Measurements from ENCODE around the gene JAG1.

The JAG1 gene

DNA sequence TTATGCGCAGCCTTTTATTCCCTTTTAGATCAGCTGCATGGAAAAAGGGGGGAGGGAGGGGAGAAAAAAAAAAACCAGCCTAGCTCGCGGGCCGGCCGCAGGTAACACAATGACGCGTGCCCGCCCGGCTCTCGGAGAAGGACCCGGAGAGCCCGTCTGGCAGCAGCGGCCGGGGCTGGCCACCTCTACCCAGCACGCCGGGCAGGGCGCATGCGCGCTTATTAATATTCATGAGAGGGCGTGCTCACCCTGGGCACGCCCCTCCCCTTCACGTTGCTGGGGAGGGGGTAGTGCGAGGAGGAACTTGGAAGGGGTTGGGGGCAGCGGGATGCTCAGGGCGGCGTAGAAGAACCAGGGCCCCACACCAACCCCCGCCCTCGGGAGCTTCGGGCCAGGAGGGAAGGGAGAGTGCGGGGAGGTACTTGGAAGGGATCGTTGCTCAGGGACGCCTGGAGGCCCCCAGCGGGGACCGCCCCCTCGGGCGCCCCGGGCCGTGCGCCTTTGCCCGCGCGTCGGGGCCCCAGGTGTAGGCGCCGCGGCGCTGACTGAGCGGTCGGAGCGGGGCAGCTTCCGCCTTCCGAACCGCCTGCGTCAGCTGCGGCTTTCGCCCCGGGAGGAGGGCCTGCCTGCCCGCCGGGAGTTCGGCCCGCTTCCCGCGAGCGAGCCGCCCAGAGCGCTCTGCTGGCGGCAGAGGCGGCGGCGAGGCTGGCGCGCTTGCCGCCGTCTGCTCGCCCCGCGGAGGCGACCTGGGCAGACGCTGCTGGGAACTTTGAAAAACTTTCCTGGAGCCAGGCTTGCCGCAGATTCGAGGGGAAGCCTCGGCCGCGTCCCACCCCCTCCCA lies at the start of gene JAG1:
Gene JAG1, minus strand, starts transcription at position 158 of the 842 bp plus-strand sequence. CDS start 469 bp downstream, outside the sequence.
- peak; percentile 88 for DNase-seq

DNA sequence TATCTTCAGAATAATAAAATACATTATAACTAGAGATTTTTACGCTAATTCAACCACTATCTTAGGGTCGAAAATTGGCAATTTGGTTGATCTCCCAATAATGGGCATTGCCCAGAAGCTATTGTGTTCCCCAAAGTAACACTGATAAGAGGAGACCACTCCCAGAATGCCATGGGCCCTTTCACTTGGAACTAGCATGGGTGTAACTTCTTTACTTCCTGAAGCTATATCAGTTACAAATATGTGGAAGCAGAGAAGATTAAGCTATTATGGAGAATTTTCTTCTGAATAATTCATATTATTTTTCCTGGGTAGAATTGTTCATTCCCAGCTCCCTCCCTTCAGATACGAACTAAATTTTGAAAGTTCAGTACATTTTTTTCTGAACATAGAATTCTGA lies 48.2 kb upstream of the JAG1 start:
- no peak for DNase-seq

DNA sequence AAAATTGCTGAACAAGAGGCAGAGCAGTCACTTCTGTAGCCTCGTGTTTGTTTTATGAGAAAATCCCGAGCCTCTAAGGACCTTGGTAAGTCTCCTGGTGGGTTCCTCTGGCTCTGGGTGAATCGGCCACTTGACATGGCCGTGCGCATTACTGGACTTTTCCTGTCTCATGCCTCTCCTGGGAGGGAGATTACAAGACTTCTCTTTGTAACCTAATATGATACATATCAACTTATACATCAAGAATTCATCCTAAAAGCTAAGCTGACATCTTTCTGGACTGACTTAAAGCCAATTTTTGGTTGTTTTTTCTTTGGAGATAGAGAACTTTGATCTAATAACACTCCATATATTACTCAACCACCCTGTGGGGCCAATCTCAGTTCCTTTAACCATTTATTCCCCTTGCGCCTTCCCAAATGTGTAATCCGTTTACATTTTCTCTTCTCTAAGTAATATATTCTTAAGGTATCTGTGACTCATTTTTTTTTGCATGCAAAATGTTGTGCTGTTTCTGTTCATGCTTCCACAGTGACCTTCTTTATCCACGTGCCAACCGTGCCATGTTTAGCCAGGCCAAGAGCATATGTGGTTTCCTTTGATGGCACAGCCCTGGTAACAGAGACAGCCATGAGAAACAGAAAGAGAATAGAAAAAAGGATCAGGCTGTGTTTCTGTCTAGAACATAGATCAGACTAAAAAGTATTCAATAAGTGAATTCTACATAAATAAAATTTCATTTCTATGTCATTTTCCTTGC lies 47.5 kb upstream of the JAG1 start:
- no peak for DNase-seq

DNA sequence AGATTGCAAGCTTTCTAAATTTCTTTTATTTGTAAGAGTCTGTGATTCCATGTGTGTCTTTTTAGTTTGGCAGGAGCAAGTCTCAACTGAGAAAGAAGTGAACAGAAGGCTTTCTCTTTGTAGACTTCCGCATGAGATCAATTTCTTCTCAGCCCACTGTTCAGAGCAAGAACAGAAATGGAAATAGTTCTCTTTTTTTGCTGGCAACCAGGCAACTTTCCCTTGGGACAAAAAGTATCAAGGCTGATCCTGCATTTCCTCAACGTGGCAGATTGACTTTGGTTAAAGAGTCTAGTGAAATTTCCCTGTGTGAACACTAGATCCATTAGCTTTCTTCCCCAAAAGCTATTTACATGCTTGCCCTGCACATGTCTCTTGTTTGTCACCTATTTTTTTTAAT lies 46.8 kb upstream of the JAG1 start:
- no peak for DNase-seq

DNA sequence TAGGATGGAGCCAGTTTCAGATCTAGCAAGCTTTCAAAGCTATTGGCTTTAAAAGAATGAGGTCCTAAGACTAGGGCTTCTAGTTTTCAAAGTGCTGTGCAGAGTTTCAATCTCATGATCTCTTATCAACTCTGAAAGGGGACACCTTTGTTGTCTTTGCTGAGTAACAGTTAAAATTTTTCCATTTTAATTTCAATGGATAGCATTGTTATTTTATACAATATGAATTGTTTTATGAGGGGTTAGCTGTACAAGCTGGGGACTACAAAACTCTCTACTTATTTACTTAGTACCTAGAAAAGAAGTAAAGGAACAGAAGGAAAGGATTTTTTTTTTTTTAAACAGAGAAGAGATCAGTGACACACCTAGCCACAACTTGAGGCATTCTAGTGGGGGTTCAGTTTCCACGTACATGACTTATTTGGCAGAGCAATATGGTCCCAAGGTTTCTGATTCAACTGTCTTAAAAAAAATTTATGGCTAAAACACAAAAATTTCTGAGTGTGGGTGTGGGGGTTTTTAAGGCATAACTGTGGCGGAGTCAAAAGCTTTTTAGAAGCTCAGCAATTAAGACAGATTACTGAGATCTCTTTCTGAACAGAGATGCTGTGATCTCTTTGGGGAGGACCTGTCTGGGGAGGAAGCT lies 46.1 kb upstream of the JAG1 start:
- no peak for DNase-seq

DNA sequence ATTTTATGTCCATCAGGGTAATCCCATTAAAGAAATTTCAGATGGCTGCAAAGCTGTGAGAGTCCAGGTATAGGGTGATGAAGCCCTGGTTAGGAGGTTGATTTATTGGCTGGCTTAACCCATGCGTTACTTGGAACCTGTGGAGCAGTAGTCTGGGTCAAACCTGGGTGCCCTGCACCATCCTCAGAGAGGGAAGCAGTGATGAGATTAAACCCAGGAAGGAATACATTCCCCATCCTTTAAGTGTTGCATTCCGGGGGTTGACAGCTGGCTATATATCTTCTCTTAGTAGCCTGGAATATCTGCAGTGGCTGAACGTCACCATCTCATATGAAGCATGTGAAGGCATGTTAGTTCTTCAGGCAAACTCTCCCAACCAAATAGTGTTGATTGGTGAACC lies 44.9 kb upstream of the JAG1 start:
- DNase-seq, result no peak

DNA sequence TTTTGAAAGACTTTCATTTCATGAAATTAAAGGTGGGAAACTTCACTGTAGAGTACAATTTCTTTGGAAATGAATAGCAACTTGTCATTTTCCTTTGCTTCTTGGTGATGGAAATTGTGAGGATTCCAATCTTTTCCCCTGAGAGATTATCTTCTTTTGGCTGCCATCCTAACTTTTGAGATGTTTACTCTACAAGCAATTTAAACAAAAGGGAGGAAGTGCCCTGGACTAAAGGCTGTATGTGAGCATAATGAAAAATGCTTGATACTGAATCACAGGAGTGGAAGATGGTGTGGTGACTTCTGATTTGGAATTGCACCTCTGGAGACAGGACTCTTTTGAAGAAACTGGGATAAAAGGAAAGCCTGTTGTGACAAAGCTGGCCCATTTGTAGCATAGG lies 43.1 kb upstream of the JAG1 start:
- no peak for DNase-seq

DNA sequence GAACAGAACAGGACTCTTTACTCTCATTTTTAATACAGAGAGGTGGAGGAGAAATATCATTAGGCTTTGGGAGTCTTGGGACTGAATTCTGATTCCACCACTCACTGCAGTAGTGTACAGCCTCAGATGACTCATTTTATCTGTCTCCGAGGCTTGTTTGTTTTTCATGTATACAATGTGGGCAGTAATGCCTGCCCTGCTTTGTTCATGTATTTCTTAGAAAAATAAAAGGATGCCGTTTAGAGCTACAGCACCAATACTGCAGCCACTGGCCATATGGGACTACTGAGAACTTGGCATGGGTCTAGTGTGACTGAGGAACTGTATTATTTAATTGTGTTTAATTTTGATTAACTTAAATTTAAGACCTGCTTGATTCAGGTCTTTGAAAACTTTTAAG lies 41.2 kb upstream of the JAG1 start:
- DNase-seq, result no peak

DNA sequence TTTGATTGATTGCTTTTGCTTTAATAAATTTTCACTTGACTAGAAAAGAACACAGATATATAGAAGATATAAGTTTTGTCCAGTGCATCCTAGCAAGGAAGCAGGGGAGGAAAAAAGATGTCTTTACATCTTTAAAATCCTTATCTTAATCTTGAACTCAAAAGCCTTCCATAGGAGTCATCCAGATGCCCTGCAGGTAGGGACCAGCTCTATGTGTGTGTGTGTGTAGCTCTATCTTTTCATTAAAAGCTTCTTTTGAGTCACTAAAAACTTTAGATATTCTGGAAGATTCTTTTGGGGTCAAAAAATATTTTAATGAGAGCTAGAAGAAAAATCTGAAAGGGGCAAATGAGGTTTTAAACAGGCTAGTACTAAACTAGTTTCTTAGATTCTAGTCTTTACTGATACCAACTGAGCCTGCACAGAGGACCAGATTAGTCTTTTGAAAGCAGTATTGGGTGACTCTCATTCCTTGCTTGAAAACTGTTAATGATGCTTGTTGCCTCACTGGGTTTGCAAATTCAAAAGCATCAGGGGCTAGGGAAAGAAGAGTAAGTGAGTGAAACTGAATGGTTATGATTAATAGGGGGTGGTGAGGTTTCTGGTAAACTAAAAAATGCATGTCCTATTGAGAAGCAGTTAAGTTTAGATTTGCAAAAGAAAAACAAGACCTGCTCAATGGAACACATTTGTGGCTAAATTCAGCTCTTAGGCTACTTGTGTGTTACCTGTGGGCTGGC lies 40.6 kb upstream of the JAG1 start:
- DNase-seq, result no peak

DNA sequence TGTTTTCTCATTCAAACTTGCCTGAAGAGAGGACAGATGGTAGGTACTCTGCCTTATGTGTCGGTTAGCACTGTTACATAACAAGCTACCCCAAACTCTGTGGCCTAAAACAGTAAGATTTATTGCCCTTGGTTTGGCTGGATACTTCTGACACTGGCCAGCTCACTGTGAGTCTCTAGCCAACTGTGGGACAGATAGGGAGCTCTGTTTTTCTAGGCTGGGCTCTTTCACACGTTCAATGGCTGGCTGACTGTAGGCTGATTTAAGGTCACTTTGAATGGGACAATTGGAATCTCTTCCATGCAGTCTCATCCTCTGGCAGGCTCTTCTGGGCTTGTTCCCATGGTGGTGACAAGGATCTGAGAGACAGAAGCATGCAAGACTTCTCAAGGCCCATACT lies 39.4 kb upstream of the JAG1 start:
- DNase-seq, result no peak

DNA sequence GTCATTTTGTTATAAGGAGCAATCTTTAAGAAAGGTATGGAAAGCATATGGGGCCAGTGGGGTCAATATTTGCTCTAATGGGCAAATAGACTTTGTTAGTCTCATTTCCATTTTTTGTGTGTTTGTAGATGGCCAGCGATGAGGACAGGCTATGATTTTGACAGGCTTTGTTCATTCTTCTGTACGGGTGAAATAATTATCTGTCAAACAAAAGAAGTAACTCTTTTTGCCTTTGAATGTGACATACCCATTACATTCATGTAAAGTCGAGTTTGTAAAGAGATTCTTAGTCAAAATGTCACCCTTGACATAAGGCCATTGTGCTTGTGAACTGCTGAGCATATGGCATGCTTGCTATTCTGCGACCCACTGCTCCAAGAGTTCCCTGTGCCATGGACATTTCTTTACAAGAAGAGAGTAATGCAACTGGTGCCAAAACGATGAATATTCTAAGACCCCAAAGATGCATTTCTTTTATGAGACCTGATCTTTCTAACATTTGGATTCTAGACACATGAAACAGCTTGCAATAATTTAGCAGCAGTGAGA lies 38.2 kb upstream of the JAG1 start:
- no peak for DNase-seq

DNA sequence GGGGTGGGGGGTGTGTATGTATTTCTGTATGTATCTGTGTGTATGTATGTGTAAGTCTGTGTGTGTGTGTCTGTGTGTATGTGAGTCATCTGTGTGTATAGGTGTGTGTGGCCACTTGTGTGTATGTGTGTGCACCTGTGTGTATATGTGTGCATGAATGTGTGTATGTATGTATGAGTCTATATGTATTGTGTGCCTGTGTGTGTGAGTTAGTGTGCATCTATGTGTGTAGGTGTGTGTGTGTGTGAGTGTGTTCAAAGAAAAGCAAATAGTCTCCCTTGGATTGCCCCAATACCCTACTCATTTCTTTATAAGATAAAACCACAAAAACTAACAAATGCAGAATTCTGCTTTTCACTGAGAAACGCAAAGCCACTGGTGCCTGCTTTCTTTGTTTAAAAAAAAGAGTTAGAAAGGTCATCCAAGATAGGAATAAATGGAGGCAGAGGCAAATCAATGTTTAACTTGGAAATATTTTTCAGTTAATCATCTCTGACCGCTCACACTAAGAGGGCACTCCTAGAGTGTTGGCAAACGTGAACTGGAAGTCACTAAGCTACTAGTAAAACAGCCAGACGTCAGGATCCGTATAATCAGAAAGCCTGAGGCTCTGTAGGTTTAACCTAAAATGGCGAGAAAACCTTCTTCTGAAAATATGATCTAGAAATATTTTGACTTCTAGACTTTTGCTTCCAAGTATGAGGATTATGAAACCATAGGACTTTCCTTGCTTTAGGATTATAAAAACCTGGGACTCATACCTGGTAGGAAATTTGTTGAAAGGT lies 37.4 kb upstream of the JAG1 start:
- no peak for DNase-seq

DNA sequence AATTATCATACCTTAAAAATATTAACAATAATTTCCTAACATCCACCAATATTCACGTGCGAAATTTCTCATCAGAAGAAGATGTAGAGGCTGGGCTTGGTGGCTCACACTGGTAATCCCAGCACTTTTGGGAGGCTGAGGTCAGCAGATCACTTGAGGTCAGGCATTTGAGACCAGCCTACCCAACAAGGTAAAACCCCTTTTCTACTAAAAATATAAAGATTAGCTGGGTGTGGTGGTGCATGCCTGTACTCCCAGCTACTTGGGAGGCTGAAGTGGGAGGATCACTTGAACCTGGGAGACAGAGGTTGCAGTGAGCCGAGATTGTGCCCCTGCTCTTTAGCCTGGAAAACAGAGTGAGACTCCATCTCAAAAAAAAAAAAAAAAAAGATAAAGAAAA lies 36.1 kb upstream of the JAG1 start:
- DNase-seq, result no peak

DNA sequence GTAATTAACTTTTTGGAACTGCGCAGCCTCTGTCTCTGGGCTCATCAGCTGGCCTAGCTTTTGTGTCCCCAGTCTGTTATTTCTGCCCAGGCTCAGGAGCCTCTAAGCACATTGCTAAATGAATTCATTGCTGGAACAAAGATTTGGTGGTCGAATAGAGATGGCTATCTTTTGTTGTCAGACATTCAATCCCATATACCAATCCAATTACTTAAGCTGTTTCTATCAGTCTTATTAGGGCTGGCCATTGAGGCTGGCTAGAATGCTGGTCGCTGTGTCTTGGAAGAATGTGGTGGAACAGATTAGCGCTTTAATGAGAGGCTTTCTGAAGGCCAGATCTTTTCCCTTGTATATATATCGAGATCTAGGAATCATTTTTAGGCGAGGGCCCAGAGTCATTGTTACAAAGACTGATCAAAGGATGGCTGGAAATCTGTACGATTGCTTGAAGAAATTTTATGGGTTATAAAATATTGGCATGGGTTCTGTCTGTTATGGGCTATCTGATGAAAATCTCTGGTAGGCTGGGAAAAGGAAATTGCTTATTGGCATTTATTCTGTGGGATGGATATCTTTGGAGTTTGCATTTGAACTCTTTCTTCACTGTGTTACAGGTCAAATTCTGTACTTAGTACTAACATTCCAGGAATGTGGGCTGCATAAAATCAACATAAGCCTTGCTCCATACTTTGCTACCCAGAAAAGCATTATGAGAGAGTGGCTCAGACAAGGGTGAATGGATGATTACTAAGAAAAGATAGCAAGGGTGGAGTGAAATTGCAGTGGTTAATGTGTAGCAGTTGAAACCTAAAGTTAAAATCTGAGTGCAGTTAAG lies 34.8 kb upstream of the JAG1 start:
- DNase-seq, result no peak

DNA sequence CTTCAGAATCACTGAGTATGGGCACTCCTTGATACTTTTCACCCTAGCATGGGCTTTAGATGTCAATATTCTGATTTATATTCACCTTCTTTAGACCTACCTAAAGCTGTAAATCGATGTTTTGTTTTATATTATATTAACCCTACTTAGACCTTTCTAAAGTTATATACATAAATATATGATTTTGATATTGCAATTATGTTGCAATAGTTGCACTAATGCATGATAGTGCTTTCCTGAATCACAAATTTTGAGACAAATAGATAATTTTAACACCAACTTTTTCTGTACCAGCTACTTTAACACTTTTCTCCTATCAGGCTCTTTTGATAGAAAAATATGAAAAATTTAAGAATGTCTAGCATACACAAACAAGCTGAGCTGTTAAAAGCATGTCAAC lies 34.0 kb upstream of the JAG1 start:
- DNase-seq, result no peak

DNA sequence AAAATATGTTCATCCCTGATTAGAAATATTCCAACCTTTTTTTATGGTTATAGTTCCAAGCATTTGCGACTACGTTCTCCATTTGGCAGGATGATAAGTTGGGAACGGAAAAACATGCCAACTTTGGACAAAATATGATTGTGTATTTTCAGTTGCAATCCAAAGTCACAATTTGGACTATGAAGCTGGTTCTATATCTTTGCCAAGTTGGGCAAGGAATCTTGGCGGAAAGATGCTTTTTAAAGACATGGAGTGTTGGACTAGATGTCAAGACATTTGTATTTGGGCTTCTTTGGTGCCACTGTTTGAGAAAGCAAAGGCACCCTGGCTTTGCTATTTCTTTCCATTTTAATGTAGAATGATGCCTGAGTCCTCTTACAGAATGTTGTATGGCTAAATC lies 33.3 kb upstream of the JAG1 start:
- no peak for DNase-seq

DNA sequence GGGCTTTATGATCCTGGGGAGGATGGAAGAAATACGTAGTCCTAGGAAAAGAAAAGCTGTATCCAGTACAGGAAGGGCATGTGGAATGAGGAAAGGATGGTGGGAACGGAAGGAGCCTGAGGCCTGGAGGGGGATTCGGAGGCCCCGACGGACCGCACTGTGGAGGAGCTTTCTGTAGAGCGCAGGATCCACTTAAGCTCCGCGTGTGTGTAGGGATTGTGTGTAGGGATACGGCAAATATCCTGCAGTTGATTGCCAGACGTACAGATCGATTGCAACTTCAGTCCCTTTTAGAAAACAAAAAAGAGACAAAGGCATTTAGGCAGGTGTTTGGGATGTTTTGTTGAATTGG lies 32.6 kb upstream of the JAG1 start:
- no peak for DNase-seq

DNA sequence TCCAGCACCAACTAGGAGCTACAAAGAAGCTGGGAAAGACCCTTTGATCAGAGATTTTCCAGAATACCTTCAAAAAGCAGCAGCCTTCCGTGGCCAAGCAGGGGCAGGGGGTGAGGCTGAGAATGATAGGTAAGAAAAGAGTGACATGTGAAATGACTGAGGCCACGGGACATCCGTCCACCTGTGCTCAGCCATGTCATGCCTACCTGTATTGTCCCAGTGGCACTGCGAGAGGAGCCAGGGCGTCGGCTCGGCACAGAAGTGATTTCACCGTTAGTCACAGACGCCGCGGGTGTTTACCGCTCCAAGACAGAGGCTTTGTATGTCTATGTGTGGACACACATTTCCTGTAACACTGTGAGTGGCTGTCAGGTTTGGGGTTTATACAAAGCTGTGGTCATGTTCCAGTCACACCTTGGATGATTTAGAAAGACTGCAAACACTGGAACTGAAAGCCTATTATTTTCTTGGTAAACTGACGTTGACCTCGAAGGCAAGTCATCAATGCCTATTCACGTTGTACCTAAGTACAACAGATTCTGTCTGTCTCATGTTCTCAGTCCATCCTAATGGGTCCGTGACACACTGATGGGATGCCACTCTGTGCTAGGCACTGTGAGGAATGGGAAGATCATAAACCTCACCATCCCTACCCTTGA lies 32.1 kb upstream of the JAG1 start:
- DNase-seq, result no peak

DNA sequence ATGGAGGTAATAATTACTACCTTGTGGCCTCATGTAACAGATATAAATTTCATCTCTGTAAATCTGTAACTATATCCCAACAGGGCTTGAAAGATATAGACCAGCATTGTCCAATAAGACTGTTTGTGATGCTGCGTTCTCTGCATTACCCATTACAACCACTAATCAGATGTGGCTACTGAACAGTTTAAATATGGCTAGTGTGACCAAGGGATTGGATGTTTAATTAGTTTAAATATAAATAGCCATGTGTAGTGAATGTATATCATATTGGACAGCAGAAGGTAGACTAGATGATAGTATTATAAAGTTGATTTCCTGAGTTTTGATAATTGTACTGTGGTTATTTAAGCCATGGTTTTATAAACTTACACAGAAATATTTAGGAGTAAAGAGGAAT lies 27.8 kb upstream of the JAG1 start:
- DNase-seq, result no peak

DNA sequence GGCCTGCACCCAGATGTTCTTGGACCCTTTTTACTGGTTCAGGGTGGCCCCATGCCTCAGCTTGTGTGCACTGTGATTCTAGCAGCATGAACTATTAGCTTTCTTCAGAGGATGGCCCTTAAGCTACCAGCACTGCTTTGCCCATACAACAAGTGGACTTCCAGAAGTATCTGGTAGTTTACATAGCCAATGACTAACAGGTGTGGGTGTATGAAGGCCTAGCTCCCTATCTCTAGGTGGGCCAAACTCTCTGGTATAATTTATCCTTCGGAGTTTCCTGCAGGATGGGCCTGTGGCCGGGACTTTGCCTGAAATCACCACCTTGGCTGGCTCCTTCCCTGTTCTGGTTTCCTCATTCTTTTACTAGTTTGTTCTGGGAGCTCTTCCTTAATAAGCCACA lies 26.1 kb upstream of the JAG1 start:
- DNase-seq, result no peak

DNA sequence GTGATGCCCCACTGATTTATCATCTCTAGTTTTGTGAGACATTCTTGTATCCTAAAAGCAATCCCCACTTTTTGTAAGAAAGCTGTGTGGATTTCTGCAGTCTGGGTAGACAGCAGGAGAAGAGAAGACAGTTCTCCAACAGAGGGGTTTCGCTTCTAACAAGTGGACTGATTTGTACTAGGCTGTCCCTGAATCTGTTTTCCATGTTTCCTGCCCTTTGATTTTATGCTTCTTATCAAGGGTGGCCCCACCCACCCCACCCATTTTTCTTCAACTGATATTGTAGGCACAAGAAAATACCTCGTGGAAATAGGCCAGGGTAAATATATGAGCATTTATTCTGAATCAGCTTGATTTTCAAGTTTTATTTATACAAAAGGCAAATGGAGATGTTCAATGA lies 25.7 kb upstream of the JAG1 start:
- DNase-seq, result no peak
